Gastroesophageal sphincter (tissue), 3 donors: ENCODE measurements around the gene HMOX2.

Experiments
- POLR2A ChIP-seq, 2 donors: fragments of 450-650 bp; IDR thresholded peaks; one replicate each; pipeline ENCODE4 v1.6.1; 2017; ENCODE audit warnings: antibody characterized with exemption in 2 of 2, mild to moderate bottlenecking in 2 of 2, moderate library complexity in 1 of 2
- TF ChIP-seq, protein P1 (sequence below), 4 experiments: fragments of 200-600 bp in 2 of 4; fragments of 450-650 bp in 2 of 4; sonication (generic) in 1 of 4; IDR thresholded peaks; one replicate each; pipeline ENCODE4 v1.5.1; 2017 to 2019; ENCODE audit warnings: antibody characterized with exemption in 4 of 4, mild to moderate bottlenecking in 2 of 4, moderate library complexity in 2 of 4

DNA sequence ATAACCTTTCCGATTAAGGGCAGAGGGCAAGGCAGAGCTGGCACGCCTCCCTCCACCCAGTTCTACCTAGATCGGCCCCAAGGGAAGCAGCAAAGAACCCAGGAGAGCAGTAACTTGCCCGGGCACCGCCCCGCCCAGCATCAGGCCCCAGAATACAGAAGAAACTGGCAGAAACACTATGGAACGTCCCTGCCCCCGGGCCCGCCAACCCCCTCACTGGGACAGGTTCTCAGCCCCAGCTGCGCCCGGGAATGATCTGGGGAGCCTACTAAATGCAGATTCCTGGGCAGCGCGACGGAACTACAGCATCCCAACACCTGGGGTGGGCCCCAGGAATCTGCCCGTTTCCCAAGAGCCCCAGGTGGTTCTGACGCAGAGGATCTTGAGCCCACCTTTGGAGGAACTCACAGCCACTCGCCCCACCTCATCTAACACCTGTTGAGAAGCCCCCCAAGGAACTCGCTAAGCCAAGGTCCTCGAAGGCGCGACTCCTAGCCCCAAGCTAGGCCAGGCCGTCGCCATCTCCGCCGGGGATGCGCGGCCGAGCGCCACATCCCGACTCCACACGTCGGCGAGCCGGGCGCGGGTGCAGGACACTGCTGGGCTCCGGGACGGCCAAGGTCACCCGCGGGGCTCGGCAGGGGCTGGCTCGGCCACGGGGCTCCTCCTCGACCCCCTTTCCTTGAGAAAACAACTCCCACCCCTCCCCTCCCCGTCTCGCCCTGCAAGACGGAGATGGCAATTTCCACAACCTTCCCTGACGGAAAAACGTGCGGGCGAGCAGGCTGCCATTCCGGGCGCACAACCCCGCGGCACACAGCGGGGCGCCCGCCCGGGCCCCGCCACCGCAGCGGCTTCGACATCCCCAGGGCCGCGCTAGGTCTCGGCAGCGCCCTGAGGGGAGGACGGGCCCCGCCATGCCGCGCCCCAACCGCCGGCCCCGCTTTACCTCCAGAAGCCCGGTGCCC is 61.5 kb downstream of the HMOX2 start:
- TF ChIP-seq POLR2A (IDR thresholded peaks at IDR 0.05) = no peak
- TF ChIP-seq, protein P1, sequence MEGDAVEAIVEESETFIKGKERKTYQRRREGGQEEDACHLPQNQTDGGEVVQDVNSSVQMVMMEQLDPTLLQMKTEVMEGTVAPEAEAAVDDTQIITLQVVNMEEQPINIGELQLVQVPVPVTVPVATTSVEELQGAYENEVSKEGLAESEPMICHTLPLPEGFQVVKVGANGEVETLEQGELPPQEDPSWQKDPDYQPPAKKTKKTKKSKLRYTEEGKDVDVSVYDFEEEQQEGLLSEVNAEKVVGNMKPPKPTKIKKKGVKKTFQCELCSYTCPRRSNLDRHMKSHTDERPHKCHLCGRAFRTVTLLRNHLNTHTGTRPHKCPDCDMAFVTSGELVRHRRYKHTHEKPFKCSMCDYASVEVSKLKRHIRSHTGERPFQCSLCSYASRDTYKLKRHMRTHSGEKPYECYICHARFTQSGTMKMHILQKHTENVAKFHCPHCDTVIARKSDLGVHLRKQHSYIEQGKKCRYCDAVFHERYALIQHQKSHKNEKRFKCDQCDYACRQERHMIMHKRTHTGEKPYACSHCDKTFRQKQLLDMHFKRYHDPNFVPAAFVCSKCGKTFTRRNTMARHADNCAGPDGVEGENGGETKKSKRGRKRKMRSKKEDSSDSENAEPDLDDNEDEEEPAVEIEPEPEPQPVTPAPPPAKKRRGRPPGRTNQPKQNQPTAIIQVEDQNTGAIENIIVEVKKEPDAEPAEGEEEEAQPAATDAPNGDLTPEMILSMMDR (IDR thresholded peaks at IDR 0.05) = no peak
